ENCODE data around the gene IKBKG.

The IKBKG gene, protein sequence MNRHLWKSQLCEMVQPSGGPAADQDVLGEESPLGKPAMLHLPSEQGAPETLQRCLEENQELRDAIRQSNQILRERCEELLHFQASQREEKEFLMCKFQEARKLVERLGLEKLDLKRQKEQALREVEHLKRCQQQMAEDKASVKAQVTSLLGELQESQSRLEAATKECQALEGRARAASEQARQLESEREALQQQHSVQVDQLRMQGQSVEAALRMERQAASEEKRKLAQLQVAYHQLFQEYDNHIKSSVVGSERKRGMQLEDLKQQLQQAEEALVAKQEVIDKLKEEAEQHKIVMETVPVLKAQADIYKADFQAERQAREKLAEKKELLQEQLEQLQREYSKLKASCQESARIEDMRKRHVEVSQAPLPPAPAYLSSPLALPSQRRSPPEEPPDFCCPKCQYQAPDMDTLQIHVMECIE

DNA sequence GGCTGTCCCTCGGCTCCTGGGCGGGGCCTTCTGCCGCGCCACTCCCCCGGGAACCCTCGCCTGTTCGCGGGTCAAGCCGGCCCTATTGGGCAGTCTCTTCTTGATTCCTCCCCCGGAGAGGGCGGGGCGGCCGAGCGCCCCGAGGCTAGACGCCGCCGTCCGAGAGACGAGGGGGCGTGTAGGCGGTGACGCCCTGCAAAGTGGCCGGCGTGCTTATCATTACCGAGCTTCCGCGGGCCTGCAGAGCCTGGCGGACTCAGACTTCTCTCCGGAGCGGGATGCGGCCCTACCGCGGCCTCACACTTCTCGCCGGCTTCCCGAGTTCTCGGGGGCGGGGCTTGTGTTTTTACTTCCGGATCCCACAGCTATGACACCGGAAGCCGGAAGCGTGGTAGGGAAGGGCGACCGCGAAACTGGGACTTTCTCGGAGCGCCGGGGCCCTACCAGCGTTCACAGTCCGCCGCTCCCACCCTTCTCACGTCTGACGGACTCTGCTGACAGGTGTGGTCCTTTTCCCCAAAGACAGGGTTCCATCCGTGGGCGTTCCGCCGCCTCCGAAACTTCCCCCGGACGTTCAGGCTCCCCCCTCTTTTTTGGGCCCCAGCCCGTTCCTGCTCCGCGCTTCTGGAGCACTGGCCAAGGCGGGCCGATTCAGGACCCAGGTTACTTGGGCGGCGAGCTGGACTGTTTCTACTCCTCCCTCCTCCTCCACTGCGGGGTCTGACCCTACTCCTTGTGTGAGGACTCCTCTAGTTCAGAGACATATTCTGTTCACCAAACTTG is at the start of gene IKBKG:
TSS of gene IKBKG (plus strand) at position 376 of the 783 bp plus-strand sequence. CDS start 4,383 bp downstream, outside the sequence.
- TF ChIP-seq, protein P1, sequence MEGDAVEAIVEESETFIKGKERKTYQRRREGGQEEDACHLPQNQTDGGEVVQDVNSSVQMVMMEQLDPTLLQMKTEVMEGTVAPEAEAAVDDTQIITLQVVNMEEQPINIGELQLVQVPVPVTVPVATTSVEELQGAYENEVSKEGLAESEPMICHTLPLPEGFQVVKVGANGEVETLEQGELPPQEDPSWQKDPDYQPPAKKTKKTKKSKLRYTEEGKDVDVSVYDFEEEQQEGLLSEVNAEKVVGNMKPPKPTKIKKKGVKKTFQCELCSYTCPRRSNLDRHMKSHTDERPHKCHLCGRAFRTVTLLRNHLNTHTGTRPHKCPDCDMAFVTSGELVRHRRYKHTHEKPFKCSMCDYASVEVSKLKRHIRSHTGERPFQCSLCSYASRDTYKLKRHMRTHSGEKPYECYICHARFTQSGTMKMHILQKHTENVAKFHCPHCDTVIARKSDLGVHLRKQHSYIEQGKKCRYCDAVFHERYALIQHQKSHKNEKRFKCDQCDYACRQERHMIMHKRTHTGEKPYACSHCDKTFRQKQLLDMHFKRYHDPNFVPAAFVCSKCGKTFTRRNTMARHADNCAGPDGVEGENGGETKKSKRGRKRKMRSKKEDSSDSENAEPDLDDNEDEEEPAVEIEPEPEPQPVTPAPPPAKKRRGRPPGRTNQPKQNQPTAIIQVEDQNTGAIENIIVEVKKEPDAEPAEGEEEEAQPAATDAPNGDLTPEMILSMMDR (IDR thresholded peaks at IDR 0.05), result no peak

DNA sequence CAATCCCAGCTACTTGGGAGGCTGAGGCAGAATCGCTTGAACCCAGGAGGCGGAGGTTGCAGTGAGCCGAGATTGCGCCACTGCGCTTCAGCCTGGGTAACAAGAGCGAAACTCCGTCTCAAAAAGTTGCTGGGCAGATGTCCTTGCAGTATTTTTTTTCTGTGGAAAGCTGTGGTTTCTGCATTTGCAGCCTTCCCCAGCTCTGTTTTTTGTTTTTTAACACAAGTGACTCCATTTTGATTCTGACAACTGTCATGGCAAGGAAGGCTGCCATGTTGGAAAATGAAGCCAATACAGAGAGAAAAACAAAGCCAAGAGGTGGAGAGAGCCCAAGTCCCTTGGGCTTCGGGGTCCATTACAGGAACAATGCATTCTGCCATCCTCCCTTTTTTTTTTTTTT is 45.3 kb upstream of the IKBKG start:
- TF ChIP-seq, protein P1 (IDR thresholded peaks at IDR 0.05), result no peak

DNA sequence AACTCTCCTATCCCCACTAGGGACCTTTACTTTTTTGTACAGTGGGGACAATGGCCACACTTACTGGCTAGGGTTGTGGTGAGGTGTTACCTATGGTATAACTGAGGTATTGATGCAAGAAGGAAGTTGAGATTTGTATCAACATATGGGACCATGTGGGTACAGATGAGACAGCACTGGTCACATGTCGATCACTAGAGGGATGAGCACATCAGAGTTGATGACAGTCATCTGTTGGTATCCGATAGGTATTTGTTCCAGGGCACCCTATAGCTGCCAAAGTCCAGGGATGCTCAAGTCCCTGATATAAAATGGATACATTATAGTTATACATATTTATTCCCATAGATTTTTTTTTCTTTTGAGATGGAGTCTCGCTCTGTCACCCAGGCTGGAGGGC is 44.4 kb upstream of the IKBKG start:
- TF ChIP-seq, protein P1 (IDR thresholded peaks at IDR 0.05), result no peak

DNA sequence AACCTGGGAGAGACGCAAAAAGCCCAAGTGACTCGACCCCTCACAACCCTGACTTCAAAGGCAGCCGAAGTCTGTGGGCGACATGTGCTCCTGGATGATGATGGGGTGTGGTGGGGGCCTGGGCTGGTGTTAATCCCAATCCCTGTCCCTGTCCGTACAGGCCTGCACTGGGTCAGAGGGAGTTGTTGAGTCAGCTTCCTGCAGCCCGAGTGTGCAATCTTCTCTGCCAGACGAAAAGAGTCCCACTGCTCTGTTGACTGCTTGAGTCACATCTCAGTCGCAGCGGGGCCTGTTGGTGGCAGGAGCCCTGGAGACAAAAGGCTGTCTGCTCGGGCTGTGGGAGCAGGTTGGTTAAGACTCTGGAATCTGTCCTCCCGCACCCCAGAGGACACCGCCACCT is 41.7 kb upstream of the IKBKG start:
- TF ChIP-seq, protein P1 (IDR thresholded peaks at IDR 0.05), result no peak

DNA sequence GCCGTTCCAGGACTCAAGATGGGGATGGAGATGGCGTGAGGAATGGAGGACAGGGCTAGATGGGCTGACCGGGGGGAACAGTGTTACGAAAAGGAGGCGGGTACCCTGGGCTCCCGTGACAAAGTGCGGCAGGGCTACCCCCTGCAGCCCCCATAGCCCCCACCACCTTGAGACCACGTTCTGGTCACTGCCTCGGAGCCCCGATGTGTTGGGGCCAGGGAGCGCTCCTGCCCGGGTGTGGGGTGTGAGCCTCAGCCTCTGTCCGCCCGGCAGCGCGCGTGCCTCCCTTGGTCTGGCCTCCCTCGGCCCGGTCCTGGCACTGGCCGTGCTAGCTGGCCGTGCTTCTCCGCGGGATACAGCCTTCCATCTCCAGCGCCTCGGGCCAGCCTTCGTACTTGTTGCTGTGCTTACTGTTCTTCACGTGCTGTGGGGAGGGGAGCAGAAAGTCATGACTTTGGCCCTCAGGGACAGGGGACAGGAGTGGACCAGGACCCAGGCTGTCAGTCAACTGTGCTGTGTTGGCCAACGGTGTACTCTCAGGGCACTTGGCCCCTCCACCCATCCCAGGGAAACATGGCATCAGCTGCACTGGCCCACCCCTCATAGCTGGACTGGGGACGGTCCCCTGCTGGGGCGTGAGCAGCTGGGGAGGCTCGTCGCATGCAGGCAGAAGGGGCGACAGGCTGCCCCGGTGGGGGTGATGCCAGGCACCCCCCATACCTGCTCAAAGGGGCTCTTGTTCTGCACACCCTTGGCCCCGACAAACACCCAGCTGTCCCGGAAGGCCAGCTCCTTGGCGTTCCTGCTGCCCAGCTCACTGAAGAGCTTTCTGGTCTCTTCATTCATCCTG is 40.7 kb upstream of the IKBKG start:
- TF ChIP-seq, protein P1 (IDR thresholded peaks at IDR 0.05), result no peak

DNA sequence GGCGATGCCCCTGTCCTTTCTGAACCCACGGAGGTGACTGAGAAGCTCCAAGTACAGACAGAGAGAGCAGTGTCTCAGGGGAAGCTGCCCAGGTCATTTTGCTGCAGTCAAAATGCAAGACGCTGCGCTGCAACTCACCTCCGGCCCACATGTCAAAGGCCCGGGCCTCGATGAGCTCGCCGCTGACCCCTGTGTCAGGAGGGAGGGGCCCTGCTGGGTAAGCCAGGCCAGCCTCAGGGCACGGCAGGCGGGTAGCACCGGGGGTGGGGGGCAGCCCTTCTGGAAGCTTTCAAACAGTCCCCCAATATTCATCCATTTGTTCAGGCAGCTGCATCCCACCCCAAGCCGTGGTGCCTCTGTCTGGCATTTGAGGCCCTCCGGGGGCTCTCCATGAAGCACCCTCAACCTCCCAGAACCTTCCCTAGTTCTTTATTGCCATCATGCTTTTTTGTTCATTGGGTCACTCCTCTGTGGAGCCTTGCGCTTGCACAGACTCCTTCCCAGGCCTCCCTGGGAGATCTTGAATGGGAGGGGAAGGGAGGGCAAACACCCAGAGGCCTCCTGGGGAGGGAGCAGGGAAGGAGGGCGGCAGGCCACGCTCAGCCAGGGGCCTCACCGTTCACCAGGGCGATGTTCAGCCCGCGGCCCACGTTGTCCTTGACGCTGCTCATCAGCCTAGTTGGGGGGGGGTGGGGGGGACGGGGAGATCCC is 39.6 kb upstream of the IKBKG start:
- TF ChIP-seq, protein P1 (IDR thresholded peaks at IDR 0.05), result no peak

DNA sequence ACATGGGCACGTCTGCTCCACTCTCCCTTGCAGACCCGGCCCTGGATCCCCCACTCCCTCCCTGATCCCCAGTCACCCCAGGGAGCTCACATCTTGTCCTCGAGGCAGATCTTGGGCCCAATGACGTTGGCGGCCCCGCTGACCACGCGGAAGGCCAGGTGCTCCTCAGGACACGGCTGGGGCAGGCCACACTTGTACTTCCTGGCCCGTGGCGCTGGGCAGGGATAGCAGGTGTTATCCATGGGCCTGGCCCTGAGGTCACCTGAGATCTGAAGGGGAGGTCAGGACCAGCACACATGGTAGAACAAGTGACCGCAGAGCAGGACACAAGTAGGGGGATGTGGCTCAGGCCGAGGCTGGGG is 39.1 kb upstream of the IKBKG start:
- TF ChIP-seq, protein P1 (IDR thresholded peaks at IDR 0.05), result no peak
